Activated CD4-positive, alpha-beta T cell treated with anti-CD3 and anti-CD28 coated beads for 1 hour (primary cell): ENCODE data around the gene NLRP2B.
"Not testable (repeated sequence)": the region's sequence is repeated elsewhere in the genome, so short reads cannot be mapped to it uniquely, and the experiment has no call there.

ENCODE experiments used
- DNase-seq: peaks from one replicate; pipeline ENCODE4 v3.0.0-alpha.2; 2020

Gene NLRP2B

DNA sequence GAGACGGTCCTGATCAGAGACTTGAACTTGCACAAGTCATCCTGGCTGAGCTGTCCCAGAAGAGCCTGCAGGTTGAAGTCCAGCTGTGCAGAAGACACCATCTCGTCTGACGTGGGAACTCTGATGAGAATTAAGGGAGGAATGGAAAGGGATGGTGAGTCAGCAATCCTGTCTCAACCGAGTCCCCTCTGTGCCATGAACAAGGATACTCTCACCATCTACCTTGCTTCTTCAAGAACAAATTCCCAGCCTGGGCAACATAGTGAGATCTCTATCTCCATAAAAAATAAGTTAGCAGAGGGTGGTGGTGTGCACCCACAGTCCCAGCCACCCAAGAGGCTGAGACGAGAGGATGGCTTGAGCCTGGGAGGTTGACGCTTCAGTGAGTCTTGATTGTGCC, at the start of gene NLRP2B:
Gene NLRP2B, minus strand, starts transcription at position 101 of the 400 bp plus-strand sequence.
- no peak for DNase-seq

GRCh38 chrX:57725995-57726394, 45.9 kb upstream of the NLRP2B start:
- DNase-seq = not testable (repeated sequence)

DNA sequence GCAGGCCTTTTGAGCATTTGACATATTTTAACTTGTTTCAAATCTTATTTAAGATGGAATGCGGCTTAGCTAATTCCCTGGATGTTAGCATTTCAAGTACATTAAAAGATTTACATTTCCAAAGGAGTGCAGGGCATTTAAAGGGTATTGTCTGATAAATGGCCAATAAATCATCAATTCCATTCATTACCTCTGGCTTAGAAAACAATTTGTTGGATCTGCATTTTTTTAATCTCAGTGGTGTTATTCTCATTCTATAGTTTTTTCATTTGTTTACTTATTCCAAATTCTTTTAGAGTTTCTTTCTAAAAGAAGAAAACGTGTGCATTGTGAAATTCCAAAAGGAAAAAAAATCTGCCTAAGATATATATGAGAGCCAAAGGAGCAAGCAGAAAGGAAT, 1.3 kb upstream of the NLRP2B start:
- DNase-seq = no peak

DNA sequence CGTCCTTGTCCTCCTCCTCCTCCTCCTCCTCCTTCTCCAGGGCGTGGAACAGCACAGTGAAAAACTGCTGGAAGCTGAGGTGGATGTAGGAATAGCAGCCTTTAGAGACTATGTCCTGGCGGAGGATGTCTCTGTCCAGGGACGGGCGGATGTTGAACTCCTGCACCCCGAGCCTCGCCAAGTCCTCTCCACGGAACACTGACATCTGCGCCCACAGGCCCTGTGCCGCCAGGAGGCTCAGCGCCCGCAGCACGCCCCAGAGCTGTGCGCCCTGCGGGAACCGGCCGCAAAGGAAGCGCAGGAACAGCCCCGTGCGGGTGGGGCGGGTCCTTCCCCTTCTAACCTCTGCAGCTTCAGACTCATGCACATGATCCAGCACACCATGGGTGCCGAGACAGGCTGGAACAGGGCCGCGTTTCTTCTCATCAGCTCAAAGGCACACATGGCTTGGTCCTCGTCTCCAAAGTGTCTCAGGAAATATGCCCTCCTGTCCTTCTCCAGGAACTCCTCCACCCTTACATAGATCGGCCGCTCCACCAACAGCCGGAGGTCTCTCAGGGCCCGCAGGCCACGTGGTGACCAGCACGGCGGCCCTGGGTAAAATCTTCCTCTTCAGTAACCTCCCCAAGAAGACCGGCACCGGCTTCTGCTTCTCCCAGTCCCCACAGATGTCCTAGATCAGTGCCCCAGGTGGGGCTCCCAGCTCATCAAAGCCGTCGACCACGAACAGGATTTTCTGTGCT, 1.2 kb downstream of the NLRP2B start:
- no peak for DNase-seq

DNA sequence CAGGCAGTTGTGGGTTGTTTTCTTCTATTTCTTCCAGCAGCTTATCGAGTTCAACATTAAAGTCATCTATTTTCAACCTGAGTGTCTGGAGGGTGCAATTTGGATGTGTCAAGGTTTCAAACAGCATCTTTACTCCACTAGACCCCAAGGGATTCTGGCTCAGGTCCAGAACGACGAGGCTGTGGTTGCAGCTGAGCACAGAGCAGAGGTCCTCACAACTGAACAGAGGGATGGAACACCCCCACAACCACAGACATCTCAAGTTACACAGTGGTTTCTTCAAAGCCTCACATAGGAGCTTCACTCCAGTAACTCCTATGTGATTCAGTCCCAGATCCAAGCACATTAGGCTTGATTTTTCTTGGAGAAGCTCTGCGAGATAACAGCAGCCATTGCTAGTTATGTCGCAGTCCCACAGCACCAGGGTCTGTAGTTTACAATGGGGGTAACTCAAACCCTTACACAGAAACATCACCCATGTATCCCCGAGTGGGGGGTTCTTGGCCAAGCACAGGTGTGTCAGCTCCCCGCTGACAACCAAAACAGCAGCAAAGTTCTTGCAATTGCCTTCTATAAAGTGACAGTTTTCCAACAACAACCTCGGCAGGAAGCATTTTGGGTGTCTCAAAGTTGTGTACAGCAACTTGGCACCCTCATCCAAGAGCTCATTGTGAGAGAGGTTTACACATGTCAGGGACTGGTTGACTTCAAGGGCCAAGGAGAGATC, 2.8 kb downstream of the NLRP2B start:
- no peak for DNase-seq

DNA sequence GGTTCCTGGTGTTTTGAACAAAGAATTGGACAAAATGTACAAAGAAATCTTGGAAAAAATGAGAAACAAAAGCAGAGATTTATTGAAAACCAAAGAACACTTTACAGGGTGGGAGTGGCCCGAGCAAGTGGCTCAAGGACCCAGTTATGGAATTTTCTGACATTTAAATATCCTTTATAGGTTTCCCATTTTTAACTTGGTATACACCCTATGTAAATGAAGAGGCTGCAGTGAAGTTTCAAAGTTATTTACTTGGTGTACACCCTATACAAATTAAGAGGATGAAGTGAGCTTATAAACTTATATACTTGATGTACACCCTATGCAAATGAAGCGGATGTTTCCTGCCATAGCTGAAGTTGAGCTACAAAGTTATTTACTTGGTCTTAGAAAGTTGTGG, 4.7 kb downstream of the NLRP2B start:
- DNase-seq = no peak

DNA sequence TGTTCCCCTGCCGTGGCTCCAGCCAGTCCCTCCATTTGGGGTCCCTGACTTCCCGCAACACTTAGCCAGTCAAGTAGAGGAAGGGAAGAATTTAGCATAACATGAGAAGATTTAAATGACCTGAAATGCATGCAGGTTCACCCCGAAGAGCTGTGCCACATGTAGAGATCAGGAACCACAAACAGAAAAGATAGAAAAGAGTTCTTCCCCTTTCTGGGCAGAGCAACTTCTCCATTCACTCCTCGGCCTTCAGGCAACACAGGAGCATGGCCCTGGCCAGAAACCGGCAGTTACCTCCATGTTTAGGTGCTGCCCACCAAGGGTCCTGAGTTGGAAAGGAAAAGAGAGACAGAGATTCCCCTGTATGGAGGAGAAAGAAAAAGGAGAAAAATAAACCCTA, 5.2 kb downstream of the NLRP2B start:
- no peak for DNase-seq

DNA sequence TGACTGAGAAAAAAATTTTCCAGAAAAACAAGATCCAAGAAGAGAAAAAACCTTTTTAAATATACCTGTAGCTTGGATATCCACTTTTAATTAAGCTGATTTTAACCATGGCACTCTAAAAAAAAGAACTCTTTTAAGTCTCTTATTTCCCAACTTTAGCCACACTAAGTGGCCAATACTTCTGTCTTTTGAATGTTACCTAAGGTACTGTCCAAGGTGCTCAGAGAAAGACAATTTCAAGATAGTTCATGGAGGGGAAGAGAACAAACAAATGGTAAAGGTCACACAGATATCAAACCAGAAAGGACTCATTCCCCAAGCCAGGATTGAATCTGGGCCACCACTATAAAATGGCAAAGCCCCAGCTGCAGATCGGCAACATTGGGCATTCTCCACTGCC, 10.1 kb downstream of the NLRP2B start:
- DNase-seq = no peak

GRCh38 chrX:57667010-57667409, 13.1 kb downstream of the NLRP2B start:
- no peak for DNase-seq

GRCh38 chrX:57655065-57655464, 25.0 kb downstream of the NLRP2B start:
- no peak for DNase-seq

DNA sequence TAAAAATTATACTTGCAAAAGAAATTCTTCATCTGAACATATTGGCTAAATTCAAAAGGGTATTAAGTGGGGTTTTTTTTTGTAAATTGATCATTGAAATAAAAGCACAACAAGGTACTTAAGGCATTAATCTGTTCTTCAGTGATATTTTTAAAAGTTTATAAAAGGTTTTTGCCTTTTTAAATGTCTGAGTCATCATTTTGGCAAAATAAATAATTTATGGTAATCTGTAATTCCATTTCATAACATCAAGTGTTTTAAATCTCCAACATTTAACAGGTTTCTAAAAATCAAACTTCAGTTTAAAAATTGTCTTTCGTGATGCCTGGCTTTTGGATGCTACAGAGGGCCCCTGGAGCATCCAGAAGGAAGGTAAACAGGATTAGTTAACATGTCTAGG, 27.4 kb downstream of the NLRP2B start:
- no peak for DNase-seq

GRCh38 chrX:57651169-57651919, 28.7 kb downstream of the NLRP2B start:
- no peak for DNase-seq

DNA sequence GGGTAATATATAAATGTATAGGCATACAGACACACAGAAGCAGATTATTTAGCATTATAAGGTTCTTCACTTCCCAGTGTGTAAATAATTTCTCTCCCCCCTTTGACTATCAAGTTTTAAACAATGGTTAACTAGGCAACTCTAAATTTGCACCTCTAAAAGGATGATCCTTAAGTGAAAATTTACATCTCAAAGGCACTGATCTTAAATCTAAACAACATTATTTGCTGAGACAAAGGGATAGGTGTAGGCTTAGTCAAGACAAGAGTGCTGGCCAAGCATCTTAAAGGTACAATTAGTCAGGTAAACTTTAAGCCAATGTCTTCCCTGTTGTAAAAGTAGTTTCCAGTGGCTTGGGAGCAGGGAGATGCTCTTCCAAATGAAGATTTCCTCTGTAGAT, 33.0 kb downstream of the NLRP2B start:
- DNase-seq = no peak

DNA sequence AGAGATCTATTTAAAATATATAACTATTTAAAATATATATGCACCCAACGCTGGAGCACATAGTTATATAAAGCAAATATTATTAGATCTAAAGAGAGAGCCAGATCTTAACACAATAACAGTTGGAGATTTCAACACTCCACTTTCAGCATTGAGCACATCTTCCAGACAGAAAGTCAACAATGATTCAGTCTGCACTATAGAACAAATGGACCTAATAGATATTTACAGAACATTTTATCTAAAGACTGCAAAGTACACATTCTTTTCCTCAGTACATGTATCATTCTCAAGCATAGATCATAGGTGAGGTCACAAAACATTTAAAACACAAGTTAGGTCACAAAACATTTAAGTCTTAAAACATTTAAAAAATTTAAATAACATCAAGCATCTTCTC, 36.4 kb downstream of the NLRP2B start:
- DNase-seq = no peak

- no peak for DNase-seq
Observed at GRCh38 chrX:57641338-57641737, 38.7 kb downstream of the NLRP2B start.

- no peak for DNase-seq
Observed at GRCh38 chrX:57640674-57641016, 39.4 kb downstream of the NLRP2B start.

DNA sequence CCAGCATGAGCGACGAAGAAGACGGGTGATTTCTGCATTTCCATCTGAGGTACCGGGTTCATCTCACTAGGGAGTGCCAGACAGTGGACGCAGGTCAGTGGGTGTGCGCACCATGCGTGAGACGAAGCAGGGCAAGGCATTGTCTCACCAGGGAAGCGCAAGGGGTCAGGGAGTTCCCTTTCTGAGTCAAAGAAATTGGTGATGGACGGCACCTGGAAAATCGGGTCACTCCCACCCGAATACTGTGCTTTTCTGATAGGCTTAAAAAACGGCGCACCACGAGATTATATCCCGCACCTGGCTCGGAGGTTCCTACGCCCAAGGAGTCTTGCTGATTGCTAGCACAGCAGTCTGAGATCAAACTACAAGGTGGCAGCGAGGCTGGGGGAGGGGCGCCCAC, 50.6 kb downstream of the NLRP2B start:
- DNase-seq = not testable (repeated sequence)
